H1 (cell line): ENCODE data around the gene OR6N1. TPM values are rescaled to one million over a fixed set of nuclear protein-coding genes. Genes with fewer than 3 reads are reported as not detected.

ENCODE experiments used
- E2F6 ChIP-seq: IDR thresholded peaks from 2 replicates; pipeline ENCODE4 v1.6.1; 2012; ENCODE audit warnings: inconsistent platforms
- HDAC6 ChIP-seq: IDR thresholded peaks from one replicate; pipeline ENCODE4 v1.7.1; 2012; ENCODE audit warnings: low read depth, mild to moderate bottlenecking, inconsistent platforms, low read length, moderate library complexity
- TBP ChIP-seq: IDR thresholded peaks from 2 replicates; pipeline ENCODE4 v1.6.1; 2011; ENCODE audit warnings: low read depth, low read length, improper control_type of control experiment
- polyA plus RNA-seq, 7 experiments: library from polyadenylated mRNA; depleted of rRNA in 3 of 7; stranded (reverse) in 5 of 7; unstranded in 2 of 7; fragments of >200 nt in 5 of 7; fragments of 200-250 nt in 2 of 7; gene quantifications; 1 replicate in 5 of 7; 2 replicates in 1 of 7; 4 replicates in 1 of 7; pipeline versions ENCODE4 v1.2.1 to v1.2.3, GENCODE V29; 2011 to 2013; ENCODE audit warnings: missing spikeins in 2 of 7, mixed read lengths in 2 of 7
- total RNA-seq: library from RNA; stranded (reverse); fragmentation: NEBNext Ultra II Directional; extraction: Animal tissue kit (Norgen Biotek cat#: 25700); gene quantifications from 2 replicates; pipeline ENCODE4 v1.2.1, GENCODE V29; 2021

Gene OR6N1
- total and polyA plus RNA-seq, 2 of the 8 experiments (the other 6 are each of a cell fraction or from before 2014, with no cell fraction given): not detected

- TF ChIP-seq TBP (no peak), HDAC6 (no peak), E2F6 (no peak)
- TF ChIP-seq, all 59 proteins: peak for 0
Observed at GRCh38 chr1:158781104-158781503, 9.1 kb upstream of the OR6N1 start, which contains the start of gene OR6N2 (continued).
